Epithelial cell of esophagus (primary cell): ENCODE measurements around the gene MYL3.

Source experiments
- DNase-seq: peaks from one replicate; pipeline ENCODE4 v3.0.0; 2010; ENCODE audit warnings: low read depth
- H3K4me3 ChIP-seq: 2 replicates; pipeline ENCODE4 v1.5.1; 2011; ENCODE audit warnings: mild to moderate bottlenecking, low read length, control low read depth
- TF ChIP-seq, protein P1 (sequence below): IDR thresholded peaks from 2 replicates; pipeline ENCODE4 v1.5.1; 2011; ENCODE audit warnings: low read depth, mild to moderate bottlenecking, low read length, control low read depth, inconsistent platforms; ENCODE audit not compliant: insufficient read depth; ENCODE audit errors: missing control alignments

MYL3 gene

DNA sequence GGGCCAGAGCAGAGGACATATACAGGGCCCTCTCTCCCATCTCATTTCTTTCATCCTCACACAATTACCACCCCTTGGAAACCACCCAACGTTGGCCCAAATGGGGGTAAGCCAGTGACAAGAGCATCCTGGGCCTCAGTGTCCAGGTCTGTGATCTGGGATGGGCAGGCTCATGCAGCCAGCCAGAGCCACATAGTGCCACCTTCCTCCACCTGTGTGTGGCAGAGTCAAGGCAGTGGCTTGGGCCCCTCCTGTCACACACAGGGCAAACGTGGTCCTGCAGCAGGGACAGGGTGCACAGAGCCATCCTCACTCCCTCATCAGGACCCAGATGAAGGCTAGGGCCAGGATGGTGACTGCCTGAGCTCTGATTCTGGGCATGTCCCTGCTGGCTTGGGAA is 2.3 kb upstream of the MYL3 start:
- DNase-seq: no peak
- no peak overlapping the region for H3K4me3 ChIP-seq
- TF ChIP-seq, protein P1, sequence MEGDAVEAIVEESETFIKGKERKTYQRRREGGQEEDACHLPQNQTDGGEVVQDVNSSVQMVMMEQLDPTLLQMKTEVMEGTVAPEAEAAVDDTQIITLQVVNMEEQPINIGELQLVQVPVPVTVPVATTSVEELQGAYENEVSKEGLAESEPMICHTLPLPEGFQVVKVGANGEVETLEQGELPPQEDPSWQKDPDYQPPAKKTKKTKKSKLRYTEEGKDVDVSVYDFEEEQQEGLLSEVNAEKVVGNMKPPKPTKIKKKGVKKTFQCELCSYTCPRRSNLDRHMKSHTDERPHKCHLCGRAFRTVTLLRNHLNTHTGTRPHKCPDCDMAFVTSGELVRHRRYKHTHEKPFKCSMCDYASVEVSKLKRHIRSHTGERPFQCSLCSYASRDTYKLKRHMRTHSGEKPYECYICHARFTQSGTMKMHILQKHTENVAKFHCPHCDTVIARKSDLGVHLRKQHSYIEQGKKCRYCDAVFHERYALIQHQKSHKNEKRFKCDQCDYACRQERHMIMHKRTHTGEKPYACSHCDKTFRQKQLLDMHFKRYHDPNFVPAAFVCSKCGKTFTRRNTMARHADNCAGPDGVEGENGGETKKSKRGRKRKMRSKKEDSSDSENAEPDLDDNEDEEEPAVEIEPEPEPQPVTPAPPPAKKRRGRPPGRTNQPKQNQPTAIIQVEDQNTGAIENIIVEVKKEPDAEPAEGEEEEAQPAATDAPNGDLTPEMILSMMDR: no peak

DNA sequence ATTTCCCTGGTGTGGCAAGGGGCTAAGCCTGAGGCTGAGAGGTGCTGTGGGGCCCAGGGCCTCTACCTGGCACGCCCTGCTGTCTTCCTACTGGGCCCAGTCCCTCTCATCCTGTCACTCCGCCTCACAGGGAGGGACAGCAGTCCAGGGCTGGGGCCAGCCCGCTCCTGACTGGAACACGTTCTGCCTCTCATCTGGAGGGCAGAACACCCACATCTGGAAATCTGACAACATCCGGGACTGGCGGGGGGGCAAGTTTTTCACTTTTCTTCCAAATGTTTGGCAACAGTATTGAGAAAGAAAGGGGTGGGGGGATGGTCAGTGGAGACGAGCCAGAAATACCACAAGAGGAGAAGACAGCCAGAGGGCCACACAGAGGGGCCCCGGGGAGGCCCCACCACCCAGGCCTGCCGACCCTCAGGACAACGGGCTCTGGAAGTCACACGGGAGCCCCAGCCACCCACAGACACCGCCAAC is 1.8 kb upstream of the MYL3 start:
- DNase-seq: peak; percentile 49
- TF ChIP-seq, protein P1: no peak
- no peak overlapping the region for H3K4me3 ChIP-seq

DNA sequence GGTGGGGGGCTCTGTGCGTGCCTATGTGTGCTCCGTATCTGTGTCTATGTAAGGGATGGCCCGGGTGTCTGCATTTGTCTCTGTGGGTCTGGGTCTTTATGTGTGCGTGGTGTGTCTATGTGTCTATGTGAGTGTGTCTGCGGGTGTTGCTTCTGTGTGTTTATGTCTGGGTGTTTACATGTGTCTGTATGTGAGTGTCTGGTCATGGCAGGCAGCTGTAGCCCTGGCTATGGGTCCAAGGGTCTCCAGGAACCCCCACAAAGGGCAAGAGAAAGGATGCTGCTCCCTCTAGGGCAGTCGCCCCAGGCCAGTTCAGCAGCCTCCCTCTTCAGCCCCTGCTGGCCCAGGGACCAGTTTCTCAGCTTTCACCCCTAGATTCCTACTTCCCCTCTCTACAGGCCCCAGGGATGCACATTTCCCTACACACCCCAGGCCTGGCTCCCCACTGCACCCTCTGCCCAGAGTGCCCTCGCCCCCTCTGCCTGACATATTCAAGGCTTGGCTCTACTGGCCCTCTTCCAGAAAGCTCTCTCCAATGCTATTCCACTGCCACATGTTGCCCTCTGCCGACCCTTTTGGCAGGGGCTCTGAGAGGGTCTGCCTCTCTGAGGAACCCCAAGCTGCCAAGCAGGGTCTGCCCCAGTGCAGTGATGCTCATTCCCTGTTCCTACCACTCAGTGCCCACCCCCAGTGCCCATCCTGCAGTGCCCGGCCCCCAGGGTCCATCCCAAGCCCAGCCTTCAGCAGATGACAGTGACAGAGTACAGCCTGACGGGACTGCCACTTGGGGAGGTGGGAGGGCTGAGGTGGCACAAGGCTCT is 1.0 kb upstream of the MYL3 start:
- no peak overlapping the region for H3K4me3 ChIP-seq
- TF ChIP-seq, protein P1: no peak
- no peak for DNase-seq

DNA sequence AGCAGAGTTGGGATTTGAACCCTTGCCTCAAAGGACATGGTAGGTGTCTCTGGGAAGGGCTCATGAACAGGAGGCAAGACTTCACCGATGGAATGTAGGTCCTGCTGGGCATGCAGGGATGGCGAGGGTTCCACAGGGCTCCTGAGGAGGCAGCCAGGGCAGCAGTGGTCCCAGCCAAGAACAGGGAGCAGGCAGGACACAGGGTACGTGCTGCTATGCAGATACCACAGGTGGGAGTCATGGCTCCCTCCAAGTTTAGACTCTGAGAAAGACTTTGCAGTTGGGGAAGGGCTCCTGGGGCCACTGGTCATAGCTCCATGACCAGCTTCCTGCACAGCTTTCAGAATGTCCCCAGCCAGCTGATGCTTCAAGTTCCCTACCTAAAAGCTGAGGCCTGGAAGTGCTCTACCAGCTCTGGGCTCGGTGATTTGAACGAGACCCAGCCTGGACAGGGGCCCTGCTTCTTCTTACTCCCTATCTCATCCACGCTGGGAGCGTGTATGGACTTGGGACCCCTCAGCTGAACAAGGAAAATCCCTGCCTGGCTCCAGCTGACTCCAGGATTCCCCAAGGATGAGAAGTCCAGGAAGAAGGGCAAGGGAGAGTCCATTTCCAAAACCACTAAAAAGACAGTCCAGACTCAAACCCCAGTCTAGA is 747 bp downstream of the MYL3 start:
- H3K4me3 ChIP-seq: no peak overlapping the region
- DNase-seq: no peak
- TF ChIP-seq, protein P1: no peak

DNA sequence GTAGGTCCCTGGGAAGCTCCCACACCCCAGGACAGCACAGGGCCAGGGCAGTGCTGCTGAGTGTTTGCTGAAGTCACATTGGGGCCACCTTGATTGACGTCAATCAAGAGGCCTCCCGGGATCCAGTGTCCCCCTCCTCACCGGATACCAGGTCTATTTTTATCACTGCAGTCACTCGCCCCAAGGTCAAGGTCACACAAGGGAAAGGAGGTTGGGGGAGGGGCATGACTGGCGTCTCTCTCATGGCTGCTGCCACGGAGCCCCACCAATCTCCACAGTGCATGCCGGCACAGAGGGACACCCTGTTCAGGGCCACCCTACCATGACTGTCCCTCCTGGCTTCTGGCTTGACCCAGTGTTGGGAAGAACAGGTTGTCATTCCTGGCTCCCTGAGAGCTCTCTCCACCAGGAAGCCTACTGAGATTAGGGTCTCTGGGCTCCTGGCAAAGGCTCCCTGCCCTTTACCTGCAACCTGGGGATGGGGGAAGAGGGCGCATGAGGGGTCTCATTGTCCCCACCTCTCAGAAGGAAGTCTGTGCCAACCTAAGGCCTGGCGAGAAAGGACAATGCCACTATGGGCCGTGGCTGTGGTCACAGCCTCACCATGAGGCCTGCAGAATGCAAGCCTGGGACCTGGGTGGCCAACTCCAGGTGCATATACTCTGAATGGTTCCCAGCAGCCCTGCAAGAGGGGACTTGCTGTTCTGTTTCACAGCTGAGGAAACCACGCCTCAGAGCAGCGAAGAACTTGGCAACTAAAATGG is 1.5 kb downstream of the MYL3 start:
- no peak overlapping the region for H3K4me3 ChIP-seq
- no peak for DNase-seq
- TF ChIP-seq, protein P1: no peak

DNA sequence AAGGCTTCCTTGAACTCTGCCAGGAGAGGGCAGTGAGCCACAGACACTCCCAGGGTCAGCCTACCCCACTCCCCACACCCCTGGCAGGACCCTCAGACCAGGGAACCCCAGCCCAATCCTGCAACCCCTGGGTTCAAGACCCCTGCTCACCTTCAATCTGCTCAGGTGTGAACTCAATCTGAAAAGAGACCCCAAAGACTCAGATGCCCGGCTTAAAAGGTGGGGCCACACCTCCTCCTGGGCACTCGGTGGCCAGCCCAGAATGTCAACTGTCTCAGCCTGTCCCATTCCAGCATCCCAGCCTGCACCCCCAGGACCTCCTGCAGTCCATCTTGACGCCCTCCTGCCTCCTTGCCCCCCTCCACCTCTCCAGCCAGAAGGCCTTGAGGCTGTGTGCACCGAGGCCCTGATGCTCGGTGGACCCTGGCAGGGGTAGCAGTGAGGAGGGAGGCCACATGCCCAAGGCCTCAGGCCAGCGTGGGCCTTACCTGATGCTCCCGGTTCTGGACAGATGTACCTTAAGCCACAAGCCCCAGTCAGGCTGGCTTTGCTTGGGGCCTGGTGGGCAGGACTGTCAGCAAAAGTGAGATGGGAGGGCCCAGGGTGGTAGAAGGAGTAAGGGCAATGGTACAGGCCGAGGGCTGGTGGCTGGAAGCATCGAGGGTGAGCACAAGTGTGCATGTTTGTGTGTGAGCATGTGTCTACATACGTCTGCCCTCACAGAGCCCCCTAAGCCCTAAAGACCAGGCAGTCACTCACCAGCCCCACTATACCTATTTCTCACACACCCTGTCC is 2.2 kb downstream of the MYL3 start:
- TF ChIP-seq, protein P1: no peak
- DNase-seq: no peak
- H3K4me3 ChIP-seq: no peak overlapping the region
